HG02973 (cell line): ENCODE measurements around the gene TSGA10.

Experiments
- ATAC-seq: cut with Tn5 transposase; IDR thresholded peaks from one replicate; pipeline ENCODE4 v1.9.1; 2021; ENCODE audit warnings: moderate library complexity; ENCODE audit not compliant: unreplicated experiment

The TSGA10 gene

DNA sequence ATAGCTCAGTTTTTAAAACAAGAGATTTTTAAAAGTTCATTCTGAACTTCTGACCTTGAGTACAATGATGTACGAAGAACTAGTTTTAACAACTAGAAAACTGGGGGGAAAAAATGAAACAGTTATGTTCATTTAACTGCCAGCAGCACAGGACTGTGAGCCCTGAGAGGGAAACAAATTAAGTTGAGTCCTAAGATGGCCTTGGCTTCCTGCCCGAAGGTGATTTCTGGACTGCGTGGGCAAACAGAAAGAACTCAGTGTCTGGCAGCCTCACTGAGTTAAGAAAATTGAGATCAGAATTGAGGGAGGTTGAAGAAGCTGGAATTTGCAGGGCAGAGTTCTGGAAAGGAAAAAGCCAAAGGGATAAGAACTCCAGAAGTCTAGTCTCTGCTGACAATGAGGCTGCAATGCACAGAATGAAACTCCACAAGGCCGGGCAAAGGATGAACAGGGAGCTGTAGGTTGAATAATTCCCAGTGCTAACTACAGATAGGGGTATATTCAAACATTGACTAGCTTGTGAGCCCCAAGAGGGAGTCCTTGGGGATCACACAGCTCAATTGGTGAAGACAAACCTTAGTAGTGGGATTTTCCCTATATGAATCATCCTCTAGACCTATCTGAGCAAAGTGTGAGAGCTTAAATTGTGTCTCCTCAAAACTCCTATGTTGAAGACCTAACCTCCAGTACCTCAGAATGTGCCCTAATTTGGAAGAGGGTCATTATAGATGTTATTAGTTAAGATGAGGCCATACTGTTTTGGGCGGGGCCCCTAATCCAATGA lies 205.6 kb downstream of the TSGA10 start:
- ATAC-seq = no peak

DNA sequence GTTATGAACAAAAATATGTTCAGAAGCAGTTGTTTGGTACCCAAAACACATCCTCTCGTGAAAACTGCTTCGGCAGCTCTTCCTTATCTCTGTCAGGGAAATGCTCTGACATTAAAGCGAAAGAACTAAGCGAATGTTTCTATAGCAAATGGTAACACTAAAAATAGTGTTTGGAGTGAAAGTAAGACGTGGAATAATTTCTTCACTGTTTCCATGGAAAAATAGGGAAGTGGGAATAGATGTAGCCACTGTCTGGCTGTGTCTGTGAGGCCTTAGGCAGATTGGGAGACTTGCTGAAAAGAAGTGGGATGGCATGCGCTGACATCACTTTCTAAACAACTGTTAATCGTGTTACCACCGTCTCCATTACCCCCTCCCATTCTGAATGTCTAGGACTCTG lies 207.2 kb downstream of the TSGA10 start:
- no peak for ATAC-seq
